GM19468 (cell line): ENCODE data around the gene TIMM22.
"Not testable (repeated sequence)": the region's sequence is repeated elsewhere in the genome, so short reads cannot be mapped to it uniquely, and the experiment has no call there.

ENCODE experiments used
- ATAC-seq: cut with Tn5 transposase; IDR thresholded peaks from one replicate; pipeline ENCODE4 v1.9.1; 2021; ENCODE audit warnings: mild to moderate bottlenecking, moderate library complexity, moderate number of reproducible peaks; ENCODE audit not compliant: unreplicated experiment; ENCODE audit errors: extremely low read depth

The TIMM22 gene

DNA sequence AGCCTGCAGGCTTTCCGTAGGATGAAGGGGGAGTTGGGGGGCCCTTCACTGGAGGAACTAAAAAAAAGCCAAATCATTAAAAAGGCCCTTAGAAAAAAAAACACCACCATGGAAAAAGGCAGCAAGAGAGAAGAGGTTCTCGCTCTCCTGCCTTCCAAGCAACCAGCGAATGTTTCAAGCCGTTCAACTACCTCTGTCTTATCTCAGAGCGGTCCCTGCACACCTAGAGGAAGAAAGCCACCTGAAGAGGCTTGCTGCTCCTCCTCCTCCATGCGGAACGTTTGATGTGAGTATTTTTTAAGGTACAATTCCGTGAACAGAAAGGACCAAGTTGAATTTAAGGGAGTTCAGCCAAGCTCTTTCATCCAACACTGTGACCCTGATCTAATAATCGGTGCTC lies 26.6 kb upstream of the TIMM22 start:
- no peak for ATAC-seq

- not testable (repeated sequence) for ATAC-seq
These were observed 25.1 kb upstream of the TIMM22 start for GRCh38 chr17:971861-972260.

GRCh38 chr17:973053-973452 lies 23.9 kb upstream of the TIMM22 start:
- no peak for ATAC-seq

- not testable (repeated sequence) for ATAC-seq
These were observed 22.2 kb upstream of the TIMM22 start for GRCh38 chr17:974778-975177.

DNA sequence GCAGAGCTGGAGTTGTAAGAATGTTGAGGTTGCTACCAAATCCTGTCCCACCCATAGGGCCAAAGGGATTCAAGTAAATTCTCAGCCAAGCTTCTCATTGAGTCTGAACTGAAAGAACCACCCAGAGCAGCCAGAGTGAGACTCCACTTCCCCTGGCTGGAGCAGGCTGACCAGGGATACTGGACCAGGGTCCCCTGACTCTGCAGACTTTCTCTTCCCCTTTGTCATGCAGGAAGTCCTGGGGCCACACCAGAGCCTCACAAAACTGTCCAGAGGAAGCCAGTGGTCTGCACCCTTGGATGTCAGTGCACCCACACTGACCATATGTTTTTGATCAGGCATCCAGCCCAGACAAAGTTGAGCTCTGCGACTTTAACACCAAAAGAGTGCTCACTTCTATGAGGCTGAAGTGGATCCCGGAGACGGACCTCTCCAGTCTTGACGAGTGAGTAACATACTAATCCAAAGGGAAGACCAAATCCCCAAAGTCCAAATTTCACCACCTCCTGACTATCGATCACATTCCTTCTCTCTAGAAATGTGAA lies 21.5 kb upstream of the TIMM22 start:
- no peak for ATAC-seq

- no peak for ATAC-seq
These were observed 20.6 kb upstream of the TIMM22 start for GRCh38 chr17:976312-976711.

DNA sequence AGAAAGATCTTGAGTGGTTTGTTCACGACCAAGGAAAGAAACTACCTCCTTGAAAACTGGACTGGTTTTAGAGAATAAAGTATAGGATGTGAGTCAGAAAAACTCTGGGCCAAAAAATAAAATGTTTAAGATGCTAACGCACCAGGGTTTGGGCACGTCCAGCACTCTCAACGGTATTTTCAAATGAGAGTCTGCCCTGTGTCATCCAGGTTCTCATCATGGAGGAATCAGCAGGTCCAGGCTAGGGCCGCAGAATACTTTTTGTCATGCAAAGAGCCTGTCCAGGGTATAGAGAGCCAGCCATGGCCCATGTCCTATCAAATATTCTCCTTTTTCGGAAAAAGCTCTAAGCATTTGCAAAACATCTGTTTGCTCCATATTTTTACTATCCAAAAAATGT lies 19.8 kb upstream of the TIMM22 start:
- no peak for ATAC-seq

DNA sequence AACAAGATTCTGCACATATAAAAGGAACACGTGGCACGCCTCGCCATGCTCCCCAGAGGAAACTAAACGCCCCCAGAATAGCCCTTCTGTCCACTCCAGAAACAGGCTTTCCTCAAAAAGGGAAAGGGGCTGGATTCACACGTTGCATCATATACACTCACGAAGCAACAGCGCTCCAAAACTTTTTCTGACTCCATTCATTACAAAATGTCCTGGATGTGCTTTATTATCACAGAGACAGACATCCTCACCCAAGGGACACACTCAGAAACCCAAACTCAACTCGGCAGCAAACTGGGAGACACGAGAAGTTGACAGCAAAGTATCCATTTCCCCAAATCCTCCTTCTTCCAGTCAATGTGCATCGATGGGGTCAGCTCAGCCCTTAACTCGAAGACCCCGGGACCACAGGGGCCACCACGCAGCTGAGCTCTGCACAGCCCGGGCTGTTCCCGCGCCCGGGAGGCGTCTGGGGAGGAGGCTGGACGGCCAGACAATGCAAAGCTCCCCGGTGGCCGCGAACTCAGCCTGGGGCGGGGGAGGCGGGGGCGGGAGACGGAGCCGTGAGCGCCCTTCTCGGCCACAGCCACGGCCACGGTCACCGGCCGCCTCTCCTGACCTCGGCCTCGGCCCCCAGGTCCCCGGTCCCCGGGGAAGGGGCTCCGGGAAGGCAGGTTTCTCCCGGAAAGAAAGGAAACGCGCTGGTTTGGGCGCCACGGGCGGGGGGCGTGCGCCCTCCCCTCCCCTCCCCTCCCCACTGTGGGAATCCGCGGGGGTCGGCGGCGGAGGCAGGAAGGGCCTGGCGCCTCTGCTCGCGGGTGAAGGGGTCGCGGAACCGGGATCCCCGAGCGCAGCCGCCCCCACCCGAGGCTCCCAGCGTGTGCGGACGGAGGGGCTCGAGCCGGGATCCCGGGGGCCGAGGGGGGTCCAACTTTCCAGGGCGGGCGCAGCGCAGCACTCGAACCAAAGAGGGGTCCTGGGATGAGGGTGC lies 18.5 kb upstream of the TIMM22 start:
- no peak for ATAC-seq

- ATAC-seq, result no peak
These were observed 17.8 kb upstream of the TIMM22 start for GRCh38 chr17:979212-979538.

DNA sequence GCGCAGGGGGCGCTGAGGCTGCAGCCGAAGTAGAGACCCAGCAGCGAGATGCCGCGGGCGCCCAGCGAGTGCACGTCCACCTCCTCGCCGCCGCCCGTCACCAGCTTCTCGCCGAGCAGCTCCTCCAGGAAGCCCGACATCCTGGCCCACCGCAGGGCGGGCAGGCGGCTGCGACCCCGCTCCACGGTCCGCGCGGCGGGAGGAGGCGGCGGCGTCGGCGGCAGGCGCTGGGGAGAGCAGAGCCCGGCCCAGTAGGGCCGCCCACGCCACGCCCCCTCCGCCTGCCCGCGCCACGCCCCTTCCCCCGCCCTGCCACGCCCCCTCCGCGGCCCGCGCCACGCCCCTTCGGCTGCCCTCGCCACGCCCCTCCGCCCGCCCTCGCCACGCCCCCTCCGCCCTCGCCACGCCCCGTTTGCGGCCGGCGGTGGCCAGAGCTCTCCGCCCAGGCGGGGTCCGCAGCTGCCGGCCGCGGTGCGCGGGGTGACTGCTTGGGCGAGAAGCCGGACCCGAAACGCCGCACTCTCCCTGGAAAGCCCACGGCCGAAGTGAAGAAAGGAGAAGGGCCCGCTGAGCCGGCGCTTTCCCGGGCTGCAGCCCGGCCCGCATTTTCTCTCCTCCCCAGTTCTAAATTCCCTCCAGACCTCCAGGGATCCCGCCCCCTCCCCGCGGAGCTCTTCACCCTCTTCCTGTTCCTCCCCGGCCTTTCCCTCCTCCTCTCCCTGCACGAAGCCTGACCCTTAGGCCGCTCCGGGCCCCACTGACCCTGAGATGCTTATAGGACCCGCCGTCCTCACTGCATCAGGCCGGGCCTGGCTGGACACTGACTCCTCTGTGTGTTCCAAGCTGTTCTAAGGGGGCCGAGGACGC lies 17.2 kb upstream of the TIMM22 start, which contains the start of gene NXN:
TSS of gene NXN (minus strand) at position 238 of the 867 bp plus-strand sequence.
- no peak for ATAC-seq

- ATAC-seq, result no peak
These were observed 16.3 kb upstream of the TIMM22 start for GRCh38 chr17:980406-981291.

GRCh38 chr17:981292-981658 lies 15.7 kb upstream of the TIMM22 start:
- ATAC-seq, result no peak

- no peak for ATAC-seq
These were observed 13.0 kb upstream of the TIMM22 start for GRCh38 chr17:983921-984320.

DNA sequence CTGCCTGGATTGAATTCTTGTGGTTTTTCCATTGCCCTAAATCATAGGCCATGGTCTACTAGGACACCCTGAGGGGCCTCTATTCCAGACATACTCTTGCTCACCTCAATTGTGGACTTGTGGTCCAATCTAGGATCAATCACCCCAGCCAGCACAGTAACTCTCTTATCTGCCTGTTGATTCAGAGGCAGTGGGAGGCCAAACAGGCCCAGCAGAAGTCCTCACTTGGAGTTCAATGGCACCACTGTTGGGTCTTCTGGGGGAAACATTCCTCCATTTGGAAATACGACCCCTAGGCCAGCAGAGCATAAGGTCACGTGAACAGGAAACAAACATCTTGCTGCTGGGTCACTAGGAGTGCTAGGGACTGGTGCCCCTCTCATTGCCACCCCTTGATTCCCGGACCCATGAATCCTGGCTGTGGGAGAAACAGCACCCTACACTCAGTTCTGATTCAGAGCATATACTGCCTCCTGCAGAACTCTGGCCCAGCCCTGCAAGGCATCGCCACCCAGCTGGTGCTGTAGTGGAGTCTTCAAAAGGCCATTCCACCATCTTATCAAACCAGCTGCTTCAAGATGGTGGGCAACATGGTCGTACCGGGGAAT lies 10.5 kb upstream of the TIMM22 start:
- no peak for ATAC-seq

- ATAC-seq, result no peak
These were observed 9.0 kb upstream of the TIMM22 start for GRCh38 chr17:987931-988330.

DNA sequence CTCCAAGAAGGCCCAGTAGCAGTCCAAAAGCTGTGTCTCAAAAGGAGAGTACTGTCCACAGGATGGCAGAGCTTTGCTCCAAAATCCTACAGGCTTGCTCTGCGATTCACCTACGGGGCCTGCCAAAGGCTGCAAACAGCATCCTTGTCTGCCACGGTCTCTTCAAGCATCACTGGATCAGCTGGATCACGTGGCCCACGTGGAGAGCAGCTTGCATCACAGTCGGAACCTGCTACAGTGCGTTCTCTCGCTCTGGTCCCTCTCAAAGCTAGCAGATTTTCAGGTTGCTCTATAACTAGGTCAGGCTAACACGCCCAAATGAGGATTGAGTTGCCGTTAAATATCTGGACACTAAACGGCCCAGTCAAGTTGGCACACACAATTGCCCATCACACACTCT lies 8.4 kb upstream of the TIMM22 start:
- no peak for ATAC-seq

DNA sequence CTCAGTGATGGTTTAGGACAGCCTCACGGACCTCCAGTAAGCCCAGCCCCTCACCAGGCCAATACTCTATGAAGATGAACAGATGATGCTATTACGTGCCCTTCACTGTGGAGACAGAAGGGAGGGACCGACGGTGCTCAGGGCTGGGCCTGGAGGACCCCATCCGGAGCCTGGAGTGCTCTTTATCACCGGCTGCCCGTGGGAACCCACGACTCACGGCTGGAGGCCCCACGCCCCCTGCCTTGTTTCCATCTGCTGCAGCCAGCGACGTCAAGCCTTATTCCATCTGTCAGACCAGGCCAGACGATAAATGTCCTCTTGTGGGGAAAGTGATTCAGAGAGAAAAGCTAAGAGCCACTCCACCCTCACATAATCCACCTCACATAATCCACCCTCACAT lies 4.0 kb upstream of the TIMM22 start:
- no peak for ATAC-seq

DNA sequence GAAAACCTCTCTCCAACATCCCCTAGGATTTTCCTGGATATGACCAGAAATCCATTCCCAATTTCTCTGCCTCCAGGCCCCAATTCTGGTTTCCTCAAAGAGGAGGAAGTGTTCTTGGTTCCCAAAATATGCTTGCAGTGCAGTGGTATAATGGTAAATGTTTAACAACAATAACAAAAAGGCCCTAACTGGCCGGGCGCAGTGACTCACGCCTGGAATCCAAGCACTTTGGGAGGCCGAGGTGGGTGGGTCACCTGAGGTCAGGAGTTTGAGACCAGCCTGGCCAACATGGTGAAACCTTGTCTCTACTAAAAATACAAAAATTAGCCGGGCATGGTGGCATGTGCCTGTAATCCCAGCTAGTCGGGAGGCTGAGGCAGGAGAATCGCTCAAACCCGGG lies 1.6 kb upstream of the TIMM22 start:
- not testable (repeated sequence) for ATAC-seq

GRCh38 chr17:998111-998510 lies 1.2 kb downstream of the TIMM22 start:
- no peak for ATAC-seq
